ENCODE data around the gene HMGN4.
A peak's percentile ranks its signal among the peaks of the same experiment; 100 is the strongest.

Gene HMGN4

DNA sequence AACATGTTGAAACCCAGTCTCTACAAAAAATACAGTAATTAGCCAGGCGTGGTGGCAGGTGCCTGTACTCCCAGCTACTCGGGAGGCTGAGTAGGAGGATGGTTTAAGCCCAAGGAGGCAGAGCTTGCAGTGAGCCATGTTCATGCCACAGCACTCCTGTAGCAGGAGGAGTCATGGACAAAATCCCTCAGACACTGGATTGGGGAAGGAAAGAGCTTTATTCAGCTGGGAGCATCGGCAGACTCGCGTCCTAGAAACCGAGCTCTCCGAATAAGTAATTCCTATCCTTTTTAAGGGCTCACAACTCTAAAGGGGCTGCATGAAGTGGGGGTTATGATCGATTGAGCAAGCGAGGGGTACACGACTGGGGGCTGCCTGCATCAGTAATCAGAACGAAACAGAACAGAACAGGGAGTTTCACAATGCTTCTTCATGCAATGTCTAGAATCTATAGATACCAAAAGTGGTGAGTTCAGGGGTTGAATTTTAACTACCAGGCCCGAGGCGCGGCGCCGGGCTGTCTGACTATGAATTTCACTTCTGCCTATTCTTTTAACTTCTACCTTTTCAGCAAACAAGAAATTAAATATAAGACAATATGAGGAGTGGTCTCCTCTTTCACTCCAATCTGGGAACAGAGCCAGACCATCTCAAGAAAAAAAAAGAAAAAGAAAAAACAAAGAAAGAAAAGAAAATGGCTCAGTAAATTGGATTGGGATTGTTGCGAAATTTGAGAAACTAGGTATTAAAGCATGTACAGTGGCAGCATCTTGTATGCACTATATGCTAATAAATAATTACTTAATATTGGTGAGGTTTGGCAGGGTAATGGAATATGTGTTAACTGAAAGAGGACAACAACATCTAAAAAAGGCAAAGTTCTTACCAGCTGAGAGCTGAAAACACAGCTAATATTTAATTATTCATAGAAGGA lies 23.6 kb downstream of the HMGN4 start:
- ChIA-PET POLR2A (no interaction called here), CTCF (interaction anchor here (1.1 to 1.7 kb wide), 4 partner anchors 10 to 227 kb away, joined by 3 to 14 read pairs (median 4); no protein-coding TSS in a partner anchor)
- no peak for DNase-seq (ENCODE audit: extremely low spot score)
- TF ChIP-seq, protein P1, sequence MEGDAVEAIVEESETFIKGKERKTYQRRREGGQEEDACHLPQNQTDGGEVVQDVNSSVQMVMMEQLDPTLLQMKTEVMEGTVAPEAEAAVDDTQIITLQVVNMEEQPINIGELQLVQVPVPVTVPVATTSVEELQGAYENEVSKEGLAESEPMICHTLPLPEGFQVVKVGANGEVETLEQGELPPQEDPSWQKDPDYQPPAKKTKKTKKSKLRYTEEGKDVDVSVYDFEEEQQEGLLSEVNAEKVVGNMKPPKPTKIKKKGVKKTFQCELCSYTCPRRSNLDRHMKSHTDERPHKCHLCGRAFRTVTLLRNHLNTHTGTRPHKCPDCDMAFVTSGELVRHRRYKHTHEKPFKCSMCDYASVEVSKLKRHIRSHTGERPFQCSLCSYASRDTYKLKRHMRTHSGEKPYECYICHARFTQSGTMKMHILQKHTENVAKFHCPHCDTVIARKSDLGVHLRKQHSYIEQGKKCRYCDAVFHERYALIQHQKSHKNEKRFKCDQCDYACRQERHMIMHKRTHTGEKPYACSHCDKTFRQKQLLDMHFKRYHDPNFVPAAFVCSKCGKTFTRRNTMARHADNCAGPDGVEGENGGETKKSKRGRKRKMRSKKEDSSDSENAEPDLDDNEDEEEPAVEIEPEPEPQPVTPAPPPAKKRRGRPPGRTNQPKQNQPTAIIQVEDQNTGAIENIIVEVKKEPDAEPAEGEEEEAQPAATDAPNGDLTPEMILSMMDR (IDR thresholded peaks at IDR 0.05; ENCODE audit: control extremely low read depth, extremely low read depth, low read depth, missing control alignments): no peak

DNA sequence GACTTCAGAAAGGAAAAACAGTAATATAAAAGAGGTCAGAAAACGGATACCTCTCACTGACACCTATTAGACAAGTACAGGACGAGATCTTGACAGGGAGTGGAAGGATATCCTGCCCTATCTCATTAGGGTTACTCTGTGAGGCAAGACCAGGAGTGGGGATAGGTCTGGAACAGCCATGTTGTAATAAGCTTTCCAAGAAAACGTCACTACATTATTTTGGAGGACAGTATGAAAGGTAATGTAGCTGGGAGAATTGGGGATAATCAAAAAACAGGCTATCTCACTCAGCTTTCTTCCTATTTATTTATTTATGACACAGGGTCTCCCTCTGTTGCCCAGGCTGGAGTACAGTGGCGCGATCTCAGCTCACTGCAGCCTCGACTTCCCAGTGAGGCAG lies 25.3 kb downstream of the HMGN4 start:
- ChIA-PET CTCF (interaction anchor here (1.2 to 1.8 kb wide), 3 partner anchors 8 to 222 kb away, joined by 5 to 8 read pairs (median 6); no protein-coding TSS in a partner anchor), POLR2A (no interaction called here)
- no peak for DNase-seq (ENCODE audit: extremely low spot score)
- TF ChIP-seq, protein P1 (IDR thresholded peaks at IDR 0.05; ENCODE audit: control extremely low read depth, extremely low read depth, low read depth, missing control alignments): no peak

DNA sequence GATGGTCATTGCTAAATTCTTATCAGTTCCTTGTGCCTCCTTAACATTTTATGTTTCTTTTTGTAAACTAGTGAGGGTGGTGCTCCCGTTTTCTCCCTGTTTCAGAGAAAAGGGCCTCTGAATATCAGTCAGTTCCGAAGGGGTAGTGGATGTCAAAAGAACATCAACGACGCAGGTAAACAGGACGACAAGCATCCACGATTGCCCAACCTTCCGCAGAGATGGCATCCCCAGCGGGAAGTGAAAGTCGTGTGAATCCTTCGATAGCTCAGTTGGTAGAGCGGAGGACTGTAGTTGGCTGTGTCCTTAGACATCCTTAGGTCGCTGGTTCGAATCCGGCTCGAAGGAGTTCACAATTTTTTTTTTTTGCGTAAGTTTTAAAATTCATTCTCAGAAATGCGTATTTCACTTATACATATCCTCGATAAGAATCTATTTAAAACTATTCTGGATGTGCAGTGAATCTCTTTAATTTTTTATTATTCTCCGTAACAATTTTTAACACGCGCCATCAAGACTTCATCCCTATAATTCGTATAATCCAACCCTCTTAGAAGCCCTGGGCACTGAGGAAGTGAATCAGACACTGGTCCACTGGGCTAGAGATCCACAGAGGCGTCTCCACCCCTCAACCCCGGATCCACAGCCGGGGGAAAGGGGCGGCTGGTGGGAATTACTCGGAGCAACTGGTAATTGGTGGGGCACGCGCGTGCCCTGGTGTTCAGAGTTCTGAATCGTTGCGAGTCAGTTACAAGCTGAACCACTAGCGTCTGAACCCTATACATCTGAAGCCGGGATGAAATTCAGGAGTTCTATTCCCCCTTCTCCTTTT lies 30.7 kb downstream of the HMGN4 start:
- DNase-seq (ENCODE audit: extremely low spot score): peak; percentile 82
- ChIA-PET POLR2A (interaction anchor here (0.6 to 1.7 kb wide), 5 partner anchors 12 to 578 kb away, joined by 3 to 4 read pairs (median 3); a partner anchor contains a TSS), CTCF (interaction anchor here (0.8 to 20.8 kb wide), 17 partner anchors 10 to 1204 kb away, joined by 3 to 280 read pairs (median 4); partner anchors contain the start of gene ABT1)
- TF ChIP-seq, protein P1 (IDR thresholded peaks at IDR 0.05; ENCODE audit: control extremely low read depth, extremely low read depth, low read depth, missing control alignments): peak; percentile 38

DNA sequence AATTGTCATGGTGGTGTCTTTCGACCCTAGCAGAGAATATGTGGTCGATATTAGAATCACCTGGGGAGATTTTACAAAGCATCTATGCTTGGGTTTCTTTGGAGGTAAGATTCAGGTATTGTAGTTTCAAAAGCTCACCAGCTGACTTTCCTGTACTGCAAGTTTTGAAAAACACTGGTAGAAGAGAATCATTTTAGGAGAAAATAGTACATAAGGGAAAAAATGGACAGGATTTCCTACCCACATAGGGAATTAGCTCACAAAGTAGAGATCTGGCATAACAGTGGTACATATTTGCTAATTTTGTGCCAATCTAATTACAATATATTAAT lies 31.2 kb downstream of the HMGN4 start:
- CTCF ChIA-PET: interaction anchor here (0.8 to 20.8 kb wide), 14 partner anchors 11 to 1203 kb away, joined by 3 to 280 read pairs (median 4); partner anchors contain the start of gene ABT1
- POLR2A ChIA-PET: interaction anchor here (0.8 to 1.7 kb wide), 2 partner anchors 353 to 578 kb away, joined by 3 to 4 read pairs; a partner anchor contains a TSS
- TF ChIP-seq, protein P1 (IDR thresholded peaks at IDR 0.05; ENCODE audit: control extremely low read depth, extremely low read depth, low read depth, missing control alignments): no peak
- DNase-seq (ENCODE audit: extremely low spot score): no peak

DNA sequence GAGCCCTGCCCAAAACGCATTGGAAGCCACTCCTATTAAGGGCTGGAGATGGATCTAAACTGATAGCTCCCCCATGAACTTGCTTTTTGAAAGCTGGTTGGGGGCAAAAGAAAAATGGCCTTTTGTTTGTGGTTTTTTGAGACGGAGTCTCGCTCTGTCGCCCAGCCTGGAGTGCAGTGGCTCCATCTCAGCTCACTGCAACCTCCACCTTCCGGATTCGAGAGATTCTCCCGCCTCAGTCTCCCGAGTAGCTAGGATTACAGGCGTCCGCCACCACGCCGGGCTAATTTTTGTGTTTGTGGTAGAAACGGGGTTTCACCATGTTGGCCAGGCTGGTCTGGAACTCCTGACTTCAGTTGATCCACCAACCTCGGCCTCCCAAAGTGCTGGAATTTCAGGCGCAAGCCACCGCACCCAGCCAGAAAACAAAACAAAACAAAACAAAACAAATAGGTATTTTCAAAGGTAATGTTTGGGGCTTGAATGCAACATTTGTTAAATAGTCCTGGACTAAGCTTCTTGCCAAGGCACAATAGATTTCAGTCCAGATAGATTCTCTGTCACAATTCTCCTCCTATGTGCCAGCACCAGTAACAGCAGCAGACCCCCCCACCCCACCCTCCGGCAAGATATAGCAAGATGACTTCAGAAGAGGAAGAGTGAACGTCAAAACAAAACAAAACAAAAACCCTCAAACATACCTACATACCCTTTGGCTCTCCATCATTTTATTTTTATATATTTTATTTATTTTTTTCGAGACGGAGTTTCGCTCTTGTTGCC lies 32.1 kb downstream of the HMGN4 start:
- POLR2A ChIA-PET: interaction anchor here (0.8 to 1.7 kb wide), 2 partner anchors 354 to 577 kb away, joined by 3 to 4 read pairs; a partner anchor contains a TSS
- CTCF ChIA-PET: interaction anchor here (0.8 to 20.8 kb wide), 11 partner anchors 9 to 509 kb away, joined by 3 to 280 read pairs (median 4); partner anchors contain the start of gene ABT1
- TF ChIP-seq, protein P1 (IDR thresholded peaks at IDR 0.05; ENCODE audit: control extremely low read depth, extremely low read depth, low read depth, missing control alignments): no peak

More for the DNA sequence above, 32.1 kb downstream of the HMGN4 start:
- DNase-seq (ENCODE audit: extremely low spot score): no peak
